HG03175 (cell line): ENCODE results near the gene UBE2O.
A peak's percentile ranks its signal among the peaks of the same experiment; 100 is the strongest.

Experiments used
- ATAC-seq: cut with Tn5 transposase; IDR thresholded peaks from one replicate; pipeline ENCODE4 v1.9.1; 2021; ENCODE audit warnings: mild to moderate bottlenecking, moderate library complexity; ENCODE audit not compliant: unreplicated experiment

The UBE2O gene

DNA sequence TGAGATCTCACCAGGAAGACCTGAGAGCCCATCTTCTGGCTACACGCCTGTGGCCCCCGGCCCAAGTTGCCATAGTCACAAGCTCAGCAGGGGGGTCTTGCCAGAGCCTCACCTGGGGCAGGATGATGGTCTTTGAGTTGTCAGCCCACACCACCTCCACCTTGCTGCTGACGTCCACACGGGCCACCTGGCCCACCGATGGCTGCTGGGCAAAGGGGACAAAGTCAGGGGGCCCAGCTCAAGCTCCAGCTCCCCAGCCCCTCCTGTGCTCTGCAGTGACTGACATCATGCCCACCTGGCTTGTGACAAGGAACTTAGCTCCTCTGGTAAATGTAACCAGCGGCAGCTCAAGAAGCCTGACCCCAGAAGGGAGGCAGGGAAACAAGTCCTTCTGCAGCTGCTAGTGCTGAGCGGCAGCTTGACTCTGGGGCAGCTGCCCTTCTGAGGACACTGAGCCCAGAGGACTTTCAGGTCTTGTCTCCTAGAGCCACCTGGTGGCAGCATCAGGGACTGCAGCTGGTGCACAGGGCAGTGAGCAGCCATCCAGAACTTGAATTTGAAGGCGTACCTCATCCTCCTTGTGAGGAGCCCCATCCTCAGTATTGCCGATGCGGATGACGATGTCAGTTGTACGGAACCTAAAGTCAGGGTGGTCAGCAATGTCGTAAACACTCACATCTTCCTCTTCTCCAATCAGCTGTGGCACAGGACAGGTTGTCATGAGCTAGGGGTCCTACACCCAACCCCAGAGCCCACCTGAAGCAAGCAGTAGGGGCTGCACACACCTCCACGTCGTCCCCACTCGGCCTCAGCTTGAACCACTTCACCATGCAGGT, 55.0 kb downstream of the UBE2O start:
- no peak for ATAC-seq

GRCh38 chr17:76397184-76397583, 55.8 kb downstream of the UBE2O start:
- no peak for ATAC-seq

DNA sequence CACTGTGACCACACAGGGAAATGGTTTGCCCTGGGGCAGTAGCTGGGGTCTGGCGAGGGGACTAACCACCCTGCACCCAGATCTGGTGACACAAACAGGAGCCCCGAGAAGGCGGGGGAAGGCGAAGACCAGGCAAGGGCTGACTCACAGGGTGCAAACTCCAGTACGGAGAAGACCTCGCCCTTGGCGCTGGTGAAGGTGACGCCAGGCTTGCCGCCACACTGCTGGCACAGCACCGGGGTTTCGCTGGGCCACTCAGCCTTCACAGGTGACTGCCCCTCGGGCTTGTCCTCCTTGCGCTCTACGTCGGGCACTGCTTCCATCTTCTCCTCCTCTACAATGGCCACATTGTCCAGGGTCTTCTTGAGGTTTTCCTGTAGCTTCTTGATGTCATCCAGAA, 57.0 kb downstream of the UBE2O start:
- ATAC-seq = no peak

GRCh38 chr17:76394166-76394565, 58.8 kb downstream of the UBE2O start:
- no peak for ATAC-seq

DNA sequence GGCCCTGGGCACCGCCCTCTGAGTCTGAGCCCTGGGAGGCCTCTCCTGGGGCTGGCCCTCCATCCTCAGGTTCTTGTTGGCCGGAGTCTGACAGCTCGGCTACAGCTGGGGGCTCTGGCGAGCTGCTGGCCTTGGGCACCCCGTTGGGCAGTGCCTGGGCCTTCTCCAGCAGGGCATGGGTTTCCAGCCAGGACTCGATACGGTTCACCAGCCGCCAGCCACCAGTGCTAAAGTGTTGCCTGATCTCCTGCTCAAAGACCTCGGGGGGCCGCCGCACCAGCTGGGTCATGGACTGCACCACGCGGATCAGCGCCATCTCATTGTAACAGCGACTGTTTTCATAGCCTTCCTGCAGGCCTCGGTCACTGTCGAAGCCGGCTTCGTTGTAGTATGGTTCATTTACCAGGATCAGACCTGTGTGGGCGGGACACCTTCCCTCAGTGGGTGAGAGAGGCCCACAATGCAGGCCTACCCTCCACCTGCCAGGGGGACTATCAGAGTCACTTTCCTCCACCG, 61.7 kb downstream of the UBE2O start:
- ATAC-seq = no peak

DNA sequence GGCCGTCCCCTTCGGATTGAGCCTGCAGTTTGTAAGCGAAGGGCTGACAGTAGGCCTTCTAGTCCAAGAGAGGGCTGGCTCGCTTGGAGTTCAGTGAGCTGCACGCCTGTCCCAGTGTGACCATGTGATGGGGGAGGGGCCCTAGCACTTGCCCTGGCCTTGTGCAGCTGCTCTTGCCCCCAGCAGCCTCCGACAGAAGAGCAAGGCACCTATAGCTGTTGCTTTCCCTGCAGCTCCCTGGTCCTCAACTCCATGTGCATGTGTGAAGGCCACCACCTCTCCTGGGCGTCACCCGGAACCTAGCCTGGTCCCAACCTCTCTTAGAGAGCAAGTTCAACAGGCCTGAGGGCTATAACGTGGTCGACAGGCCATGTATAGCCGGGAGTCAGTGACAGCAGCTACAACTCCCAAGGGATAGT, 62.9 kb downstream of the UBE2O start:
- no peak for ATAC-seq

DNA sequence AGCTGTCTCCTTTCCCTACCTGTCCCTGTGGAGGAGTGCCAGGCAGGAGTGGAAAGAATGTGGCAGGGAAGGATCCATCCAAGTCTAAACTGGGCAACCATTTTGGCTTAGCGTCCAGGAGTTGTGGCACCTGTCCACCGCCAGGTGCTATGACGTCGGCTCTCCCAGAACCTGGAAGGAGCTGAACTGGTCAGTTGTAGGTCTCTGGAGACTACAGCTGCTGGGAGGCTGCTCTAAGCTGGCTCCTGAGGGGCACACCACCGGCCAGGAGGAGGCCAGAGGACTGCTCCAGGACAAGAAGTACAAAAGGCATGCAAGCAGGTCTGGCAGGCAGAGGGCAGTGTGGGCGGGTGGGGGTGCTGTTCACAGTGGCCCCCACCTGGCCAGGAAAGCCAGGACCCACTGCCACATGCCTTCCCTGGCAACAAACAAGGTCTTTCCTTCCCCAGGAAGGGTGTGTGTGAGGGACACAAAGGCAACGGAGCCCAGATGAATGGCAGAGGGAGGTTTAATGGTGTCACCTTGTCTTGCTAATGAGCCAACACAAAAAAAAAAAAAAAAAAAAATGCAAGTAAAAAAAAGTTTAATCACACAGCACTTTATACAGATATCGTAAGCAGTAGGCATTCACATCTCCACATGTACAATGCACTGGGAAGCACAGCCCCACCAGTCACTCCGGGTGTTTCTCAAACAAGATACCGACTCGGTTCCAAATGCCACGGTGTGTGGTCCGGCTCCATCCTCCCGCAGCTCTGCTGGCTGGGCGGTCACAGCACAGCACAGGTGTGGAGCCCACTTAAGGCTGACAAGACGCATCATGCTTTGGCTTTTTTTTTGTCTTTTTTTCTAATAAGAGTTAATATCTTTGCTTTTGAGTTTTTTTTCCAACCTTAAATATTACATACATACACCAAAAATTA, 63.7 kb downstream of the UBE2O start:
- no peak for ATAC-seq

- ATAC-seq = no peak
These were observed 65.8 kb downstream of the UBE2O start for GRCh38 chr17:76386966-76387765.

GRCh38 chr17:76385892-76386786, 66.8 kb downstream of the UBE2O start:
- no peak for ATAC-seq

DNA sequence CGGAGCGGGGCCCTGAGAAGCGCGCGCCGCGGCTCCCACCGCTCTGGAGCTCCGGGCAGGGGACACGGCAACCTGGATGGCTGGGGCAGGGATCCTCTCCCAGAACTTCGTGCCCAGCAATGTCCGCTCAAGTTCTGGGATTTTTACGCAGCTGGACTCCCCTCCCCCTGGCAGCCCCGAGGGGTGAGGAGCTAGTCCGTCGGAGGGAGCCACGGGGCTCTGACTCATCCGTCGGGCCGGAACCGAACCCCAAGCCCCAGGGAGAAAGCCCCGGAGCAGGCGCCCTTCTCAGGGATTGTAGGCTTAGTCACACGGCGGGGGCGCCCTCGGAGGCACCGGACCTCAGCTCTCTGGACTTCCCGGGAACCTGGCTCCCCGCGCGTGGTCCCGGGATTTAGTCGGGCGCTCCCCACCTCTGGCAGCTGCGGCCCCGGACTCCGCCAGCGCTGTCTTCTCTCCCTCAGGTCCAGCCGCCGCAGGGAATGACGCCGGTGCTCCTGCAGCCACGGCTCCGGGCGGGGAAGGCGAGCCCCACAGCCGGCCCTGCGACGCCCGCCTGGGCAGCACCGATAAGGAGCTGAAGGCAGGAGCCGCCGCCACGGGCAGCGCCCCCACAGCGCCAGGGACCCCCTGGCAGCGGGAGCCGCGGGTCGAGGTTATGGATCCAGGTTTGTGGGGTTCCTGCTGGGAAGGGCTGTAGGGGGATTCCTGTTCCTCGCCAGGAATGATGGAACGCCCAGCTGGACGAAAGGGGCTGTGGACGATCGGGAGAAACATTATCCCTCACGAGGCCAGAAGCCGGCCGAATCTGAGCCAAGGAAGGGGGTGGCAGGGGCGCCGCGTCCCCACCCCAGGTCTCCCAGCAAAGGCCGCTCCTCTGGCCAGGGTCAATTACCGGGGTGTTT, 67.7 kb downstream of the UBE2O start:
- no peak for ATAC-seq

DNA sequence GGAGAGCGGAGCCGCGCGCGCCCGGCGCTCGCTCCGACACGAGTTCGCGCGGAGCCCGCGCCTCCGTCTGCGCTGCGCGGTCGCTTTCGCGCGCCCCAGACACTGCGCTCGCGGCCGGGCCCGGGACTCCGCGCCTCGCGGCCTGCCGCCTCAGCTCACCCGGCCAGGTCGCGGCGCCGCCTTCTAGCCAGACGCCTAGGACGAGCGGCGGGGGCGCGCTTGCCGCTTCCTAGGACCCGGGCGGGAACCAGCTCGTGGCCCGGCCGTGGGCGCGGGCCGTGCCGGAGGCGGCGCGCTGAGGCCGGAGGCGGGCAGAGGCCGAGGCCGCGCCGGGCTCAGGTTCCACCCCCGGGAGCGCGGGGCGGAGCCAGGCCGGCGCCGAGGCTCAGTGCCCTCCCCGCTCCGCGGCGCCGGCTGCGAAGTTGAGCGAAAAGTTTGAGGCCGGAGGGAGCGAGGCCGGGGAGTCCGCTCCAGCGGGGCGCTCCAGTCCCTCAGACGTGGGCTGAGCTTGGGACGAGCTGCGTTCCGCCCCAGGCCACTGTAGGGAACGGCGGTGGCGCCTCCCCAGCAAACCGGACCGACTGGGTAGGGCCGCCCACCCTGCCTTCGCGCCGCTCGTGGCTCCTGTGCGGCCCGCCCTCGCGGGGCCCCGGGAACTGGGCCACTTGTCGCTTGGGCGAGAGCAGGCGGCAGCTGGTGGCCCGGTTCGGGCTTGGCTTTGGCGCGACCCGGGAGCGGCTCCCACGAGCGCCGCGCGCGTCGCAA, 68.5 kb downstream of the UBE2O start, which contains the start of gene SPHK1:
Gene SPHK1 (plus strand): TSS at position 388 of the 765 bp plus-strand sequence. CDS start 1,036 bp downstream, outside the sequence.
- peak; percentile 59 for ATAC-seq

DNA sequence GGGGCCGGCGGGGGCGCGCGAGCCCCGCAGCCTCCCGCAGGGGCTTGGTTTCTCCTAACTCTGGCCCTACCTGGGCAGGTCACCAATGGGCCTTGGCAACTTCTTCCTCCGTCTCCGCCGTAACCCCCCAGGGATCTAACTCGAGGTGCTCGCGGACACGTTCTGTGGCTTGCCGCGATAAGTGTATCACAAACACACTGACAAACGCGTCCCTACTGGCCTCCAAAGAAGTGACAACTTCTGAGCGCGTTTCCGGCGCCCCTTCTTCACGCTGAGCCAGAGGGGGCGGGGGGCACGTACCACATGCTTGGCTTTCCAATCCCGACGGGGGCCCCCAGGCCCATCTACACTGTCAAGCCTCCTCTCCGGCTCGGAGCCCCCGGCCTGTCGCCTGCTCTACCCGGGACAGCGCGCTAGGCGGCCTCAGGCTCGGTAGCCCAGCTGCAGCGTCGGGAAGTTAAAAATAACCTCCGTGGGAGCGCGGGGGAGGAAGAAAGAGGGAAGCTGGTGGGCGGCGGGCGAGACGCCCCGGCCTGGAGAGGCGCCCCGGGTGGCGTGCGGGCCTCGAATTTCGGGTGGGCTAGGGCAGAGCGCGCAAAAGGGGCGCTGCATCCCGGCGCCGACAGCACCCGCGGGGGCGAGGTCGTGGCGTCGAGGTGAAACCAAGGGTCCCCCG, 69.3 kb downstream of the UBE2O start:
- peak; percentile 8 for ATAC-seq

GRCh38 chr17:76382803-76383545, 70.0 kb downstream of the UBE2O start:
- no peak for ATAC-seq

DNA sequence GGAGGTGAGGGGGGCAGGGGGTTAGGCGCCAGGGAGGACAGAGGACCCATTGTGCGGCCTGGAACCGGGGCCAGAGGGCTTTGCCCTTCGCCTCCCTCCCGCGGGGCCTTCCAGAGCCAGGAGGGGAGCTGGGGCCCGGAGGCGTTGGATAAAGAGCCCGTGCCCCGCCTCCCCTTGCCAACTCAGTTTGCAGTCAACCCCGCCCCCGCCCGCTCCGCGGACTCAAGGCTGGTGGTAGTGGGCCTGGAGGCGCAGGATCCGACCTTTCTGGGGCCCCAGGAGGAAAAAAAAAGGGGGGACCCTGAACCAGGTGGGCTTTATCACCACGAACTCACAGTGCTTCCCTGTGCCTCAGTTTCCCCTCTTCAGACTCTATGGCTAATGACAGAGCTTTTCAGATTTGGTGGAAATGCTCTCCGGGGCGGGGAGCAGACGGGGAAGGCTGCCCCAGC, 70.6 kb downstream of the UBE2O start:
- ATAC-seq = no peak

DNA sequence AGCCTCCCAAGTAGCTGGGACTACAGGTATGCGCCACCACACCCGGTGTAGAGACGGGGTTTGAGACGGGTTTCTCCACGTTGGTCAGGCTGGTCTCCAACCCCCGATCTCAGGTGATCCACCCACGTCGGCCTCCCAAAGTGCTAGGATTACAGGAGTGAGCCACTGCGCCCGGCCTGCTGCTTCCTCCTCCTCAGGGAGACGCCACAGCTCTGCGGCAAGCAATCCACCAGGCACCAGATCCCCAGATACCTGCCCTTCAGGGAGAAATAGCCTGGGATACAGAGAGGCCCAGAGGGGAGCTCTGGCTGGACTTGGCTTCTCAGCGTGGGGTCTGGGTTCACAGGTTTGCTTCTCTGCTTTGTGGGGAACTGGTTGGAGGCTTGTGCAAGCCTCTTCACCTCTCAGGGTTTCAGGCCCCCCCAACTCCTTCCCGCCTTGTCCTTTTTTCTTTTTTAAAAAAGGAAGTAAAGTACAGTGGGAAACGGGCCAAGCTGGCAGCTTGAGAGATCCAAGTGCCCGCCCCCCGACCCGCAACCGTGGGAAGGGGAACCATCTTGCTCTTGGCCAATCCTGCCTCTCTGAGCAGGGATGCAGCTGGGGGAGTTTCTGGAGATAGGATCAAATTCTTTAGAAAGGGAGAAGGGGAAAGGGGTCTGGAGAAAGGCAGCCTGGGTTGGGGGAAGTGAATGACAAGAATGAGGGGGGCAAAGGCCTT, 71.2 kb downstream of the UBE2O start:
- no peak for ATAC-seq
